ENCODE data around the gene DMP1. TPM values are rescaled to one million over a fixed set of nuclear protein-coding genes. Genes with fewer than 3 reads are reported as not detected.
"Not testable (repeated sequence)": the region's sequence is repeated elsewhere in the genome, so short reads cannot be mapped to it uniquely, and the experiment has no call there.

The DMP1 gene
- total RNA-seq, 1 experiment from 2014 or later: not detected

GRCh38 chr4:87688316-87688715, 38.2 kb downstream of the DMP1 start:
- DNase-seq (ENCODE audit: low read depth): no peak

- not testable (repeated sequence) for DNase-seq (ENCODE audit: low read depth)
These were observed 40.9 kb downstream of the DMP1 start for GRCh38 chr4:87690947-87691346.

GRCh38 chr4:87692060-87692459, 42.0 kb downstream of the DMP1 start:
- not testable (repeated sequence) for DNase-seq (ENCODE audit: low read depth)

DNA sequence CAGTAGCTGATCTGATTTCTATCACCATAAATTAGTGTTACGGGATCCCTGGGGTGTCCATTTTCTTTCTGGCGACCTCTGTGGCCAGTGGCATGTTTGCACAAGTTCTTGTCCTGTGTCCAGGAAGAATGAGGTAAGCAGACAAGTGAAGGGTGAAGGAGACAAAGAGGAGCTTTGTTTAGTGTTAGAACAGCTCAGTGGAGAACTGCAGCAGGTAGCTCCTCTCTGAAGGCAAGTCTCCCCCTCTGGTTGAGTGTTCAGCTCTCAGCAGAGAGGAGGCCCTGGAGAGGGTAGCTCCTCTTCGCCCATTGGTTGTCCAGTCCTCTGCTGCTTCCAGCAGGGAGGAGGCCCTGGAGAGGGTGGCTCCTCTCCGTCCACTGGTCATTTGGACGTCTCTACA, 47.2 kb downstream of the DMP1 start:
- DNase-seq (ENCODE audit: low read depth): no peak

DNA sequence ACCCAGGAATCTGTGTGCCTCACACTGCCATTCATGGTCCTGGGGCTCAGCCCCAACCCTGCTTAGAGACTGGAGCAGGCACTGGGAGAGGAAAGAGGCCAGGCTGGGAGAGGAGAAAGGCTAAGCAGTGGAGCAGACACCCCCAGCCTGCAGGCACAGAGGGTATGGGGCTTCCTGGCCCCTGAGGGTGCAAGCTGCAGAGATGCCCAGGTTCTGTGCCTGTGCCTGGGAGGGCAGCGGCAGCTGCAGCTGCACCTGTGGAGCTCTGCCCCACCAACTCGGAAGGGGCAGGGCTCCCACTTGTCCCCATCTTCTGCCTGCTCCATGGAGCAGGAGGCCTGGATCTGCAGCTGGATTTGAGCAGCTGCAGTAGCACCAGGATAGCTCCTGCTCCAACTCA, 47.9 kb downstream of the DMP1 start:
- DNase-seq (ENCODE audit: low read depth): no peak

- no peak for DNase-seq (ENCODE audit: low read depth)
These were observed 48.3 kb downstream of the DMP1 start for GRCh38 chr4:87698394-87698793.

DNA sequence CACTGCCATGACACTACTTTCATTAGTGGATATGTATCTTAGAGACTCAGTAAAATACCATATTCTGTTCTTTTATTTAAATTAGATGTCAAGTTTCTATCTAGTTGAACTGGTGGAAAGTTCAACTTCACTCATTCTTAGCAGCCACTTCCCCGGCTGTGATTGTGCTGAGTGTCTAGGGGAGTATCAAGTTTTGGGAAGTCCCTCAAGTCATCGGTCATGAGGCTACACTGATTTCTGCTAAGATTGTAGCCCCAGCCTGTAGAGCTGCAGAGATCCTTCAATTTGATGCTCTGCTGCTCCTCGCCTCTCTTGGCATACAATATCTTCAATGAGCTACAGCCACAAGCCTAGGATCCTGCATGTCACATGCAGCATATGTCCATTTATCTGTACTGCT, 53.9 kb downstream of the DMP1 start:
- no peak for DNase-seq (ENCODE audit: low read depth)

- no peak for DNase-seq (ENCODE audit: low read depth)
These were observed 57.3 kb downstream of the DMP1 start for GRCh38 chr4:87707279-87707918.

Other genes with a start within 250 kb of the DMP1 start
- gene NUDT9, start 227.7 kb upstream of the DMP1 start, total RNA-seq (2014; rRNA removed; shearing (Covaris generic)): 9.2 and 10.6 TPM in 2 replicates
- gene SPARCL1, start 120.9 kb upstream of the DMP1 start, total RNA-seq (2014; rRNA removed; shearing (Covaris generic)): 0.07 and 0.37 TPM in 2 replicates
- gene DSPP, start 41.8 kb upstream of the DMP1 start, total RNA-seq (2014; rRNA removed; shearing (Covaris generic)): not detected in 2 replicates
- gene IBSP, start 149.3 kb downstream of the DMP1 start, total RNA-seq (2014; rRNA removed; shearing (Covaris generic)): not detected in 2 replicates
- 0.07 TPM in 1 of 2 replicates, not detected in the other for gene MEPE, start 182.7 kb downstream of the DMP1 start, total RNA-seq (2014; rRNA removed; shearing (Covaris generic))

Data from M059J (cell line).